ENCODE results near the gene INHA. TPM values are rescaled to one million over a fixed set of nuclear protein-coding genes. Genes with fewer than 3 reads are reported as not detected.

Gene INHA
- total RNA-seq, 1 experiment from 2014 or later, result 1.5 TPM

- H3K79me2 ChIP-seq (ENCODE audit: low read length), result no peaks in the 10 kb centered on the region
- no peaks in the 10 kb centered on the region for H3K9me2 ChIP-seq (replicated peaks; ENCODE audit: low read length)
- POLR2A ChIA-PET (ENCODE audit: unreplicated experiment), result no interaction called here
- DNase-seq, result peak; percentile 75
- peaks cover 25% of the 10 kb centered on the region for H3K4me1 ChIP-seq (ENCODE audit: insufficient read depth, low read length)
- peak; percentile 82 for ATAC-seq
- BruUV-seq (replicated peaks), result no TSS peak
- peak overlapping the region; percentile 35; the same call in 1 of the 2 replicates for H3K4me3 ChIP-seq (ENCODE audit: low read length)
- no peaks in the 10 kb centered on the region for H3K9me3 ChIP-seq (ENCODE audit: low read length)
- no peaks in the 10 kb centered on the region for H4K20me1 ChIP-seq (ENCODE audit: low read length)
- H3K9ac ChIP-seq (ENCODE audit: low read length), result no peak overlapping the region
- H3K4me2 ChIP-seq (ENCODE audit: low read length), result peak overlapping the region; percentile 71
- no peaks in the 10 kb centered on the region for H3K27me3 ChIP-seq (ENCODE audit: low read length)
- H3K36me3 ChIP-seq (ENCODE audit: low read depth, low read length), result no peaks in the 10 kb centered on the region
- intact Hi-C loops (cut with micrococcal nuclease), result loop anchor here (2.0 kb wide), 1 partner anchor 20 kb away; the partner anchor contains the start of gene STK11IP
- TF ChIP-seq EZH2phosphoT487 (IDR thresholded peaks at IDR 0.05; ENCODE audit: borderline replicate concordance, low read length) (no peak), EZH2 (IDR thresholded peaks at IDR 0.05; ENCODE audit: low read length, unreplicated experiment) (no peak), CTCF (conservative IDR thresholded peaks at IDR 0.05; ENCODE audit: low read depth, low read length) (no peak)
- no peaks in the 10 kb centered on the region for H3F3A ChIP-seq (ENCODE audit: low read length, unreplicated experiment)
- CTCF ChIA-PET, result no interaction called here
- peak overlapping the region; percentile 66 for H2AFZ ChIP-seq (ENCODE audit: low read length)
- peak overlapping the region; percentile 39 for H3K27ac ChIP-seq (ENCODE audit: low read length)
These were observed 4.6 kb downstream of the INHA start for GRCh38 chr2:219576505-219577388.

GRCh38 chr2:219578811-219579613, 6.9 kb downstream of the INHA start:
- intact Hi-C loops (cut with micrococcal nuclease), result no loop called here
- ChIA-PET POLR2A (ENCODE audit: unreplicated experiment) (no interaction called here), CTCF (no interaction called here)
- ATAC-seq, result no peak
- no peak for TF ChIP-seq EZH2 (IDR thresholded peaks at IDR 0.05; ENCODE audit: low read length, unreplicated experiment)
- no peak for TF ChIP-seq EZH2phosphoT487 (IDR thresholded peaks at IDR 0.05; ENCODE audit: borderline replicate concordance, low read length)
- no peak for TF ChIP-seq CTCF (conservative IDR thresholded peaks at IDR 0.05; ENCODE audit: low read depth, low read length)
- H3F3A ChIP-seq (ENCODE audit: low read length, unreplicated experiment), result no peaks in the 10 kb centered on the region
- no peaks in the 10 kb centered on the region for H3K27me3 ChIP-seq (ENCODE audit: low read length)
- H3K27ac ChIP-seq (ENCODE audit: low read length), result no peak overlapping the region
- no peaks in the 10 kb centered on the region for H3K9me2 ChIP-seq (replicated peaks; ENCODE audit: low read length)
- no peak for DNase-seq
- no peak overlapping the region for H2AFZ ChIP-seq (ENCODE audit: low read length)
- BruUV-seq (replicated peaks), result no TSS peak
- no peak overlapping the region for H3K9ac ChIP-seq (ENCODE audit: low read length)
- H3K36me3 ChIP-seq (ENCODE audit: low read depth, low read length), result no peaks in the 10 kb centered on the region
- no peaks in the 10 kb centered on the region for H3K9me3 ChIP-seq (ENCODE audit: low read length)
- peaks cover 16% of the 10 kb centered on the region for H3K4me1 ChIP-seq (ENCODE audit: insufficient read depth, low read length)
- no peaks in the 10 kb centered on the region for H4K20me1 ChIP-seq (ENCODE audit: low read length)
- H3K79me2 ChIP-seq (ENCODE audit: low read length), result no peaks in the 10 kb centered on the region
- no peak overlapping the region for H3K4me3 ChIP-seq (ENCODE audit: low read length)
- no peak overlapping the region for H3K4me2 ChIP-seq (ENCODE audit: low read length)
